Liver (tissue), 9 donors: ENCODE results near the gene ZSWIM7. TPM values are rescaled to one million over a fixed set of nuclear protein-coding genes. Genes with fewer than 3 reads are reported as not detected.

Experiments used
- DNase-seq: peaks from one replicate; pipeline ENCODE4 v3.0.0-alpha.2; 2017; ENCODE audit warnings: low spot score
- H3K27ac ChIP-seq, 2 donors: one replicate each; pipeline ENCODE4 v1.7.0; 2013; ENCODE audit warnings: inconsistent platforms in 2 of 2, low read length in 2 of 2, control low read depth in 1 of 2, low read depth in 1 of 2, mild to moderate bottlenecking in 1 of 2
- H3K27me3 ChIP-seq, 4 donors: one replicate each; pipeline versions ENCODE4 v1.6.1 to v1.7.0; 2013; ENCODE audit warnings: low read length in 3 of 4, inconsistent platforms in 1 of 4, mild to moderate bottlenecking in 1 of 4, moderate library complexity in 1 of 4; ENCODE audit not compliant: control insufficient read depth in 4 of 4, insufficient read depth in 4 of 4
- H3K36me3 ChIP-seq, 4 donors: one replicate each; pipeline versions ENCODE4 v1.6.1 to v1.7.0; 2013; ENCODE audit warnings: low read length in 3 of 4, mild to moderate bottlenecking in 3 of 4, low read depth in 1 of 4, moderate library complexity in 1 of 4; ENCODE audit not compliant: control insufficient read depth in 4 of 4, insufficient read depth in 3 of 4
- H3K4me1 ChIP-seq, 4 donors: one replicate each; pipeline versions ENCODE4 v1.6.1 to v1.7.0; 2013; ENCODE audit warnings: low read length in 3 of 4, mild to moderate bottlenecking in 3 of 4, moderate library complexity in 1 of 4; ENCODE audit not compliant: control insufficient read depth in 4 of 4, insufficient read depth in 4 of 4
- H3K4me3 ChIP-seq, 3 donors: one replicate each; pipeline versions ENCODE4 v1.6.1 to v1.7.0; 2013; ENCODE audit warnings: low read length in 3 of 3, control low read depth in 1 of 3, low read depth in 1 of 3, mild to moderate bottlenecking in 1 of 3
- H3K9ac ChIP-seq, 2 donors: one replicate each; pipeline ENCODE4 v1.7.0; 2013; ENCODE audit warnings: low read length in 2 of 2, mild to moderate bottlenecking in 2 of 2, moderate library complexity in 2 of 2, control low read depth in 1 of 2, low read depth in 1 of 2
- H3K9me3 ChIP-seq, 4 donors: one replicate each; pipeline versions ENCODE4 v1.6.1 to v1.7.0; 2013; ENCODE audit warnings: low read length in 3 of 4; ENCODE audit not compliant: control insufficient read depth in 4 of 4
- EGR1 ChIP-seq, 2 donors: IDR thresholded peaks; 2 replicates each; pipeline ENCODE4 v1.6.1; 2016 to 2018; ENCODE audit warnings: antibody characterized with exemption in 2 of 2, low read depth in 2 of 2
- FOXA1 ChIP-seq: IDR thresholded peaks from 2 replicates; pipeline ENCODE4 v1.6.1; 2016; ENCODE audit warnings: antibody characterized with exemption
- FOXA2 ChIP-seq: IDR thresholded peaks from 2 replicates; pipeline ENCODE4 v1.6.1; 2016; ENCODE audit warnings: antibody characterized with exemption
- GABPA ChIP-seq, 2 donors: IDR thresholded peaks in 1 of 2; conservative IDR thresholded peaks in 1 of 2; 2 replicates each; pipeline ENCODE4 v1.6.1; 2016; ENCODE audit warnings: antibody characterized with exemption in 2 of 2, mild to moderate bottlenecking in 1 of 2, moderate library complexity in 1 of 2
- HNF4A ChIP-seq, 2 donors: conservative IDR thresholded peaks; 2 replicates each; pipeline ENCODE4 v1.6.1; 2016; ENCODE audit warnings: antibody characterized with exemption in 2 of 2, mild to moderate bottlenecking in 2 of 2
- HNF4G ChIP-seq: IDR thresholded peaks from 2 replicates; pipeline ENCODE4 v1.6.1; 2016; ENCODE audit warnings: antibody characterized with exemption
- NR2F2 ChIP-seq: IDR thresholded peaks from 2 replicates; pipeline ENCODE4 v1.6.1; 2016; ENCODE audit warnings: antibody characterized with exemption
- RAD21 ChIP-seq, 2 donors: IDR thresholded peaks; 2 replicates each; pipeline ENCODE4 v1.6.1; 2016; ENCODE audit warnings: antibody characterized with exemption in 2 of 2, mild to moderate bottlenecking in 2 of 2
- REST ChIP-seq: IDR thresholded peaks from 2 replicates; pipeline ENCODE4 v1.6.1; 2016; ENCODE audit warnings: antibody characterized with exemption, mild to moderate bottlenecking
- SP1 ChIP-seq: IDR thresholded peaks from 2 replicates; pipeline ENCODE4 v1.6.1; 2018; ENCODE audit warnings: antibody characterized with exemption, mild to moderate bottlenecking
- TAF1 ChIP-seq: conservative IDR thresholded peaks from 2 replicates; pipeline ENCODE4 v1.6.1; 2016; ENCODE audit warnings: antibody characterized with exemption, mild to moderate bottlenecking
- YY1 ChIP-seq: IDR thresholded peaks from 2 replicates; pipeline ENCODE4 v1.6.1; 2016; ENCODE audit warnings: antibody characterized with exemption, mild to moderate bottlenecking
- WGBS: extraction: QIAGEN DNeasy Blood & Tissue Kit; methylation state at CpG from one replicate; pipeline ENCODE4 v1.1.7; 2013; 5-methylcytosine and 5-hydroxymethylcytosine counted together
- polyA plus RNA-seq, 2 donors: library from polyadenylated mRNA; stranded (reverse) in 1 of 2; unstranded in 1 of 2; fragments of 200-250 nt in 1 of 2; fragments of >200 nt in 1 of 2; fragmentation: Nextera tagmentation in 1 of 2; extraction: Ambion mirVana in 1 of 2; gene quantifications; one replicate each; pipeline versions ENCODE4 v1.2.1 to v1.2.3, GENCODE V29; 2013 to 2015
- total RNA-seq, 2 donors: library from RNA; depleted of rRNA; stranded (reverse); fragments of >200 nt; gene quantifications; one replicate each; pipeline ENCODE4 v1.2.3, GENCODE V29; 2014
- TF ChIP-seq, protein P1 (sequence below): IDR thresholded peaks from 2 replicates; pipeline ENCODE4 v1.6.1; 2016; ENCODE audit warnings: antibody characterized with exemption
- TF ChIP-seq, protein P2 (sequence below): fragments of 150-350 bp; IDR thresholded peaks from 2 replicates; pipeline ENCODE4 v1.5.1; 2017; ENCODE audit warnings: improper control_type of control experiment, low read depth, low read length; ENCODE audit not compliant: missing input control
- donor health status: healthy.
- donor health status: healthy.
- donor health status: healthy.
- donor health status: healthy.
- donor health status: healthy.

Gene ZSWIM7
- total and polyA plus RNA-seq, 4 donors: 7.1 to 27.0 (median 13.8) TPM

- no peaks in the 10 kb centered on the region for H3K36me3 ChIP-seq
- H3K9me3 ChIP-seq: no peaks in the 10 kb centered on the region
- H3K27me3 ChIP-seq: no peaks in the 10 kb centered on the region
- no peak for DNase-seq
- H3K27ac ChIP-seq: no peak overlapping the region
- H3K9ac ChIP-seq: no peak overlapping the region
- WGBS: 81% methylated on average over 7 of the region's 7 CpGs
- H3K4me3 ChIP-seq: no peak overlapping the region
- no peaks in the 10 kb centered on the region for H3K4me1 ChIP-seq
- TF ChIP-seq FOXA2: no peak
- no peak for TF ChIP-seq TAF1
- TF ChIP-seq RAD21 (IDR thresholded peaks at IDR 0.05): no peak
- TF ChIP-seq YY1: no peak
- no peak for TF ChIP-seq EGR1 (IDR thresholded peaks at IDR 0.05; ENCODE audit: low read depth in 2 of 2)
- TF ChIP-seq FOXA1: no peak
- TF ChIP-seq, protein P1, sequence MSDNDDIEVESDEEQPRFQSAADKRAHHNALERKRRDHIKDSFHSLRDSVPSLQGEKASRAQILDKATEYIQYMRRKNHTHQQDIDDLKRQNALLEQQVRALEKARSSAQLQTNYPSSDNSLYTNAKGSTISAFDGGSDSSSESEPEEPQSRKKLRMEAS: no peak
- no peak for TF ChIP-seq GABPA (IDR thresholded peaks at IDR 0.05 in 1 of 2, conservative IDR thresholded peaks at IDR 0.05 in 1 of 2)
These were observed 47.4 kb downstream of the ZSWIM7 start for GRCh38 chr17:15952048-15952532.

DNA sequence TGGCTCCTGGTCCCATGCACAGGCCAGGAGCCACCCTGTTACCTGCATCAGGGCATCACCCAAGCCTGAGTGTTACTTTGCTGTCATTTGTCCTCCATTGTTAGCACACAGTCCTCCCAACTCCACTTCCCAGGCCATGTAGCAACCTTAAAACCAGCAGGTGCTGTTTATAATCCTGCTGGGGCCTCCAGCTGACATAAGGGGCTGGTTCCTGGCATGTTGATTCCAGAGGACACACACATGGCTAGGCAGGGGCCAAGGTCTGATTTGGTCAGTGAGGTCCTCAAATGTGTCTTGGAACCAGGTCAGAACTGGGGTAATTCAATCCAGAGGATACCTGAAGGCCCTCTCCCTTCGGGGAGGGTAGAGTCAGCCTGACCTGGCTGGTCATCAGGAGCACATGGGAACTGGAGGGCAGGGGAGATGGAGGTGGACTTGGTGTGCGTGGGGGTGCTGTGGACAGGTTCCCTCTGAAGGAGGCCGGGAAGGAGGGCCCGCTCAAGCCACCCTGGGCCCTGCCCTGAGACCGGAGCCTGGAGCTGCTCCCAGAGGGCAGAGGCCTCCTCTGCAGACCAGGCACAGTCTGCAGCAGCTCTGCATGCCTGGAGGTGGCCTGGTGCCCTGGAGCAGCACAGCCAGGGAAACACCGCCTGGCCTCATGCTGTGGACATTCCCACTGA is 48.0 kb downstream of the ZSWIM7 start:
- no peak for TF ChIP-seq SP1
- Histone ChIP-seq H3K36me3 (no peaks in the 10 kb centered on the region), H3K4me1 (no peaks in the 10 kb centered on the region), H3K9ac (no peak overlapping the region), H3K9me3 (no peaks in the 10 kb centered on the region), H3K27ac (no peak overlapping the region), H3K4me3 (no peak overlapping the region), H3K27me3 (no peaks in the 10 kb centered on the region)
- WGBS: 94% methylated on average over 6 of the region's 6 CpGs
- no peak for DNase-seq

- H3K27me3 ChIP-seq: no peaks in the 10 kb centered on the region
- no peaks in the 10 kb centered on the region for H3K9me3 ChIP-seq
- peaks cover 8 to 16% (median 14%) of the 10 kb centered on the region in 4 donors for H3K4me1 ChIP-seq
- TF ChIP-seq GABPA (IDR thresholded peaks at IDR 0.05 in 1 of 2, conservative IDR thresholded peaks at IDR 0.05 in 1 of 2) (no peak), HNF4G (no peak), YY1 (no peak), EGR1 (IDR thresholded peaks at IDR 0.05; ENCODE audit: low read depth in 2 of 2) (no peak), NR2F2 (no peak), FOXA2 (no peak), HNF4A (conservative IDR thresholded peaks at IDR 0.05) (no peak), REST (no peak)
- TF ChIP-seq, protein P2, sequence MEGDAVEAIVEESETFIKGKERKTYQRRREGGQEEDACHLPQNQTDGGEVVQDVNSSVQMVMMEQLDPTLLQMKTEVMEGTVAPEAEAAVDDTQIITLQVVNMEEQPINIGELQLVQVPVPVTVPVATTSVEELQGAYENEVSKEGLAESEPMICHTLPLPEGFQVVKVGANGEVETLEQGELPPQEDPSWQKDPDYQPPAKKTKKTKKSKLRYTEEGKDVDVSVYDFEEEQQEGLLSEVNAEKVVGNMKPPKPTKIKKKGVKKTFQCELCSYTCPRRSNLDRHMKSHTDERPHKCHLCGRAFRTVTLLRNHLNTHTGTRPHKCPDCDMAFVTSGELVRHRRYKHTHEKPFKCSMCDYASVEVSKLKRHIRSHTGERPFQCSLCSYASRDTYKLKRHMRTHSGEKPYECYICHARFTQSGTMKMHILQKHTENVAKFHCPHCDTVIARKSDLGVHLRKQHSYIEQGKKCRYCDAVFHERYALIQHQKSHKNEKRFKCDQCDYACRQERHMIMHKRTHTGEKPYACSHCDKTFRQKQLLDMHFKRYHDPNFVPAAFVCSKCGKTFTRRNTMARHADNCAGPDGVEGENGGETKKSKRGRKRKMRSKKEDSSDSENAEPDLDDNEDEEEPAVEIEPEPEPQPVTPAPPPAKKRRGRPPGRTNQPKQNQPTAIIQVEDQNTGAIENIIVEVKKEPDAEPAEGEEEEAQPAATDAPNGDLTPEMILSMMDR: no peak
- H3K9ac ChIP-seq: no peak overlapping the region
- H3K36me3 ChIP-seq: no peaks in the 10 kb centered on the region
- no peak for DNase-seq
- 73% methylated on average over 16 of the region's 16 CpGs for WGBS
- no peak overlapping the region for H3K4me3 ChIP-seq
- no peak overlapping the region for H3K27ac ChIP-seq
These were observed 51.3 kb downstream of the ZSWIM7 start for GRCh38 chr17:15947976-15948752.
